Progenitor cell of endocrine pancreas (in vitro differentiated cells): ENCODE measurements around the gene EIF2S1. TPM values are rescaled to one million over a fixed set of nuclear protein-coding genes. Genes with fewer than 3 reads are reported as not detected.

ENCODE experiments used
- DNase-seq: peaks from one replicate; pipeline ENCODE4 v3.0.0; 2021; ENCODE audit warnings: low spot score; ENCODE audit not compliant: unreplicated experiment
- H3K27ac Mint-ChIP-seq: 2 replicates; pipeline ENCODE4 v1.8.0; 2021; ENCODE audit warnings: mild to moderate bottlenecking, moderate library complexity, mixed read lengths
- H3K27me3 Mint-ChIP-seq: 2 replicates; pipeline ENCODE4 v1.8.0; 2021; ENCODE audit warnings: mixed read lengths
- H3K36me3 Mint-ChIP-seq: 2 replicates; pipeline ENCODE4 v1.8.0; 2022; ENCODE audit warnings: mixed read lengths; ENCODE audit not compliant: insufficient read depth
- H3K4me1 Mint-ChIP-seq: 2 replicates; pipeline ENCODE4 v1.8.0; 2021; ENCODE audit warnings: low read depth, mixed read lengths
- H3K4me3 Mint-ChIP-seq: 2 replicates; pipeline ENCODE4 v1.8.0; 2021; ENCODE audit warnings: low read depth, mild to moderate bottlenecking, moderate library complexity, mixed read lengths
- H3K9me3 Mint-ChIP-seq: 2 replicates; pipeline ENCODE4 v1.8.0; 2021; ENCODE audit warnings: low read depth, mixed read lengths
- total RNA-seq: library from RNA; stranded (reverse); gene quantifications from 2 replicates; pipeline ENCODE4 v1.2.1, GENCODE V29; 2021
- TF ChIP-seq, protein P1 (sequence below): fragments of 200-600 bp; sonication (generic); IDR thresholded peaks from one replicate; pipeline ENCODE4 v1.5.0; 2021; ENCODE audit warnings: antibody characterized with exemption, mild to moderate bottlenecking; ENCODE audit not compliant: unreplicated experiment

The EIF2S1 gene
- total RNA-seq, 1 donor from 2014 or later: 73.6 TPM

DNA sequence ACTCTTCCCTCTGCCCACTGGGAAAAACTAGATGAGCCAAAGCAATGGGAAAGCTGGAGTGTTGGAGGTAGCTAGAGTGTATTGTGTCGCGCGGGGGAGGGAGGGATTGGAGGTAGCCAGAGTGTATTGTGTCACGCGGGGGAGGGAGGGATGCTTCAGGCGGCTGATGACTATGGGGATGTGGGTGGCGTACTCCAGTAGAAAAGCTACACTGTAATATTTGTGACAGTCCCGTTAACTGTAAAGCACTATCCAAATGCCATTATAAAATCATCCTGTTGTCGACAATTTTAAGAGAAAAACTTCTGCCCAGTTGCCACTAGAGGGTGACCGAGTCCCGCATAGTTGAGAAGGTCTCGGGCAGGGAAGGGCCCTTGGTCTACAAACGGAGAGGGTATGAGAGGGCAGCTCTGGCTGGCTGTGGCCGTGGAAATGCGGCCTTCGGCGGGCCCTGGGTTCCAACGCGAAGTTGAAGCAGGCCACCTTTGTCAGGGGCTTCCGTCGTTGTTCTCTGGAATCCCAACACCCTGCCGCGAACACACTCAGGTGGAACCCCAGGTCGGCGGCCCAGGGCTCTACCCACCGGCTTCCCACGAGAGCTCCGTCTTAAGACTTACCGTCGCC is 67.0 kb downstream of the EIF2S1 start:
- Mint-ChIP-seq H3K4me3 (no peak overlapping the region), H3K9me3 (no peaks in the 10 kb centered on the region), H3K36me3 (no peaks in the 10 kb centered on the region), H3K27ac (peak overlapping the region; percentile 37), H3K4me1 (peaks cover 13% of the 10 kb centered on the region), H3K27me3 (no peaks in the 10 kb centered on the region)
- peak; percentile 69 for DNase-seq
- TF ChIP-seq, protein P1, sequence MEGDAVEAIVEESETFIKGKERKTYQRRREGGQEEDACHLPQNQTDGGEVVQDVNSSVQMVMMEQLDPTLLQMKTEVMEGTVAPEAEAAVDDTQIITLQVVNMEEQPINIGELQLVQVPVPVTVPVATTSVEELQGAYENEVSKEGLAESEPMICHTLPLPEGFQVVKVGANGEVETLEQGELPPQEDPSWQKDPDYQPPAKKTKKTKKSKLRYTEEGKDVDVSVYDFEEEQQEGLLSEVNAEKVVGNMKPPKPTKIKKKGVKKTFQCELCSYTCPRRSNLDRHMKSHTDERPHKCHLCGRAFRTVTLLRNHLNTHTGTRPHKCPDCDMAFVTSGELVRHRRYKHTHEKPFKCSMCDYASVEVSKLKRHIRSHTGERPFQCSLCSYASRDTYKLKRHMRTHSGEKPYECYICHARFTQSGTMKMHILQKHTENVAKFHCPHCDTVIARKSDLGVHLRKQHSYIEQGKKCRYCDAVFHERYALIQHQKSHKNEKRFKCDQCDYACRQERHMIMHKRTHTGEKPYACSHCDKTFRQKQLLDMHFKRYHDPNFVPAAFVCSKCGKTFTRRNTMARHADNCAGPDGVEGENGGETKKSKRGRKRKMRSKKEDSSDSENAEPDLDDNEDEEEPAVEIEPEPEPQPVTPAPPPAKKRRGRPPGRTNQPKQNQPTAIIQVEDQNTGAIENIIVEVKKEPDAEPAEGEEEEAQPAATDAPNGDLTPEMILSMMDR: peak; percentile 90

DNA sequence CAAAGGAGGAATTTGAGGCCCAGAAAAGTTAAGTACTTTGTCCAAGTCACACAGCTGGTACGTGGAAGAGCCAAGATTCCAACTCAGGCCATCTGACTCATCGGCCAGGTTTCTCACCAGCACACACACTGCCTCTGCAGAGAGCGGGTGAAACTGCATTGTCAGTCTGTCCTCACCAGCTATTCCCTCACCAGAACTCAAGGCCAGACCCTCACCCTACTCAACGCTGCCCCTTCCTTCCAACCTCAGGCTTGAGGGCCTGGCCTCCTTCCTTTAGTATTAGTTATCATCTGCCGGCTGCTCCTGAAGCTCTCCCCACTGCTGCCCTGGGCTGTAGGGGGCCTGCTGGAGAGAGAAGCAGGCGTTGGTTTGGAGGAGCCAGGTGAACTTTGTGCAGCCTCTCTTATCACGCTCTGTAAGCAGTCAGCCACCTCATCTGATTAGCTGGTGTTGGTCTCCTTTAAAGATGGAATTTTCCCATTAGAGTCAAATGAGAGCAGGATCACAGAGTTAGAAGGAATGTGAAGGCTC is 68.4 kb downstream of the EIF2S1 start:
- Mint-ChIP-seq H3K36me3 (no peaks in the 10 kb centered on the region), H3K27me3 (no peaks in the 10 kb centered on the region), H3K4me3 (no peak overlapping the region), H3K27ac (peak overlapping the region; percentile 79), H3K4me1 (peaks cover 13% of the 10 kb centered on the region), H3K9me3 (no peaks in the 10 kb centered on the region)
- TF ChIP-seq, protein P1: peak; percentile 22
- no peak for DNase-seq

DNA sequence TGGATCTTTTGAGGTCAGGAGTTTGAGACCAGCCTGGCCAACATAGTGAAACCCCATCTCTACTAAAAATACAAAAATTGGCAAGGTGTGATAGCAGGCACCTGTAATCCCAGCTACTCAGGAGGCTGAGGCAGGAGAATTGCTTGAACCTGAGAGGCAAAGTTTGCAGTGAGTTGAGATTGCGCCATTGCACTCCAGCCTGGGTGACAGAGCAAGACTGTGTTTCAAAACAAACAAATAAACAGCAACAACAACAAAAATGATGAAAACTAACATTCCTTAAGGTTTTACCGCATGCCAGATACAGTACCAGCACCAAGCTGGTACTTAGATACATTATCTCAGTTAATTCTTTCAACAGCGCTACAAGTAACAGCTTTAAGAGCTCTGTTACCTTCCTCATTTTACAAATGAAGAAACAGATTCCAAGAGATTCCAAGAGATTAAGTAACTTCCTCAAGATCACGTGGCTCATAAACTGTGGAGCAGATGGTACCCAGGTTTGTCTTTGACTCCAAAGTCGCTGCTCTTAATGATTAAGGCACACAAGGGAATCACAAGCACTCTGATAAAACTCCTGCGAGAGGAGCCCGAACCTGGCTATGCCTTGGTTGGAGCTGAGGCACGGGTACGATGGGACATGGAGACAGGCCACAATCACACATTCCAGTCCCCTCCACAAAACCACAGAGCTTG is 69.5 kb downstream of the EIF2S1 start:
- Mint-ChIP-seq H3K9me3 (no peaks in the 10 kb centered on the region), H3K36me3 (no peaks in the 10 kb centered on the region), H3K27me3 (peaks cover 4% of the 10 kb centered on the region), H3K4me3 (no peak overlapping the region), H3K4me1 (peaks cover 13% of the 10 kb centered on the region), H3K27ac (no peak overlapping the region)
- no peak for DNase-seq
- TF ChIP-seq, protein P1: no peak

DNA sequence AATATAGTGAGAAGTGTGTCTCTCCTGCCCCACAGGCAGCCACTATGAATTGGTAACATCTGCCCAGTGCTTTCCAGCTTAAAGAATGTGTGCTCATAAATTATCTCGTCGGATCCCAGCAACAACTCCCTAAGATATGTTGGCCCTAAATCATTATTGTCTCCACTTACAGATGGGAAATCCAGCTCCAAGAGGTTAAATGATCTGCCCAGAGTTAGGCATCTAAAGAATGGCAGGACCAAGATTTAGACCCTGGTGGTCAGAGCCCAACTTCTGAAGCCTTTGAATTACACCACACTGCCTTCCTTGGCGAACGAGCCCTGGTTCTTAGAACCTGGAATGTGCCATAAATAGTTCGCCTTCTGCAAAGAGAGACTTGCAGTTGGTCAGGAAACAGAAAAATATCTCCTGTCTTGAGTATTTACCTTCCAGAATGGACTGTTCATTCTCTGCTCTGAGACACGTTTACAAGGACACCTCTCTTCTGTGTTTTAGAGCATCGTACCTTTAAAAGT is 72.0 kb downstream of the EIF2S1 start:
- Mint-ChIP-seq H3K4me1 (peaks cover 13% of the 10 kb centered on the region), H3K9me3 (no peaks in the 10 kb centered on the region), H3K4me3 (no peak overlapping the region), H3K27ac (no peak overlapping the region), H3K36me3 (no peaks in the 10 kb centered on the region), H3K27me3 (peaks cover 6% of the 10 kb centered on the region)
- DNase-seq: no peak
- TF ChIP-seq, protein P1: no peak

DNA sequence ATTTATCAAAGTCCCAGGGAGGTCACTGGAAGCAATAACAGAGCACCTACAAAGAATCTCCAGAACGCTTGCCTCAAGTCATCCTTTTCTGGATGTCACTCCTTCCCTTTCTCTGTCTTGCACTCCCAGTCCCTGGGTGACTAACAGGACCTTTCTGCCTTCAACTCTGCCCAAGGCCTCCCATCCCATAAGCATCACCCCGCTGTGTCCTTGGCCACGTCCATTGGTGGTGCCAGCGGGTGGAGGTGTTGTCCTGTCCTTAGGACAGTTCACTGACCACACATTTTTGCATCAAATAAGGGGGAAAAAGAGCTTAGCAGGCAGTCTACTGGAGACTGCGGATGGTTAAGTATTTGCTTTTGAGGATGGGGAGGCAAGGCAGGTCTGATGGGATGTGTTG is 75.5 kb downstream of the EIF2S1 start:
- peaks cover 8% of the 10 kb centered on the region for H3K4me1 Mint-ChIP-seq
- no peak for DNase-seq
- peaks cover 6% of the 10 kb centered on the region for H3K27me3 Mint-ChIP-seq
- H3K9me3 Mint-ChIP-seq: no peaks in the 10 kb centered on the region
- no peak overlapping the region for H3K4me3 Mint-ChIP-seq
- H3K27ac Mint-ChIP-seq: no peak overlapping the region
- no peaks in the 10 kb centered on the region for H3K36me3 Mint-ChIP-seq
- TF ChIP-seq, protein P1: no peak

Other genes starting within 250 kb of the EIF2S1 start
- gene GARIN2, start 170.9 kb upstream of the EIF2S1 start, total RNA-seq: 0.24 TPM in 1 of 2 replicates, not detected in the other
- gene PALS1, start 118.9 kb upstream of the EIF2S1 start, total RNA-seq: 30.1 and 33.1 TPM in 2 replicates
- gene ATP6V1D, start 524 bp upstream of the EIF2S1 start, total RNA-seq: 66.4 and 73.0 TPM in 2 replicates
- gene PLEK2, start 51.8 kb downstream of the EIF2S1 start, total RNA-seq: 0.67 and 0.89 TPM in 2 replicates
- gene TMEM229B, start 128.4 kb downstream of the EIF2S1 start, total RNA-seq: 1.7 and 1.8 TPM in 2 replicates
- 119 and 127 TPM in 2 replicates for gene PLEKHH1, start 173.0 kb downstream of the EIF2S1 start, total RNA-seq
- 18.9 and 22.0 TPM in 2 replicates for gene PIGH, start 239.9 kb downstream of the EIF2S1 start, total RNA-seq